GM18498 (cell line): ENCODE results near the gene GNG3.

ENCODE experiments used
- ATAC-seq: cut with Tn5 transposase; IDR thresholded peaks from one replicate; pipeline ENCODE4 v1.9.1; 2021; ENCODE audit warnings: mild to moderate bottlenecking, moderate library complexity; ENCODE audit not compliant: unreplicated experiment

GNG3 gene

DNA sequence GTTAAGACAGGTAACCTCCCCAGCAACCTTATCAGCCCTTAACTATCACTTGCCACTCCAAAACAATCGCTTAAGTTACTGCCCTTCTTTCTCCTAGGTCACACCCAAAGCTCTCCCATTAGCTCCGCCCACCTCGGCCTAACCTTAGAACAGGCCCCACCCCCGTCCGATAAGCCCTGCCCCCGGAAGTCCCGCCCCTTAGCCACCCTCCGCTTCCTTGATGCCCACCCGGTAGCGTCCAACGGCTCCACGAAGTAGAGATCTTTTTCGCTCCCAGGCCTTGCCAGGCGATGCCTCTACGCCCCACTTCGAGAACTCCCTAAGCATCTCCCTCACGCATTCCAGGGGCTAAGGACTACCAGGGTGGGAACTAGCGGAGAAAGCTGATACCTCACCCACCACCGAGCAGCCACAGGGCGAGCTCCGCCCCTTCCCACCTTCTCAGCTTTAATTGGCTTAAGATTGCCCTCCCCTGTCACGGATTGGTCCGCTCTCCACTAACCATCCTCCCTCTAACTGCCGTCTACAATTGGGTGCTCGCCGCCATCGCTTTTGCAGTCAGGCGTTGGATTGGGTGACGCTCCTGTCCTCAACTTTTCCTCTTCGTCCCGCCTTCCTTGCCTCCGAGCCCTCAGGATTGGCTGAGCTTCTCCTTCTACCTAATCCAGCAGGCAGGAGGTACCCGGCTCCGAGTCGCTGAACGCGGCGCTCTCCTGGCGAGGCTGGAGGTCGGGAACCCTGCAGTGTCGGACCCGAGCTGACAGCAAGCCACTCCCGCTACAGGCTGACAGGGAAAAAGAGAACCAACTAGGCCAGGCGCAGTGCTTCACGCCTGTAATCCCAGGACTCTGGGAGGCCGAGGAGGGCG, 46.5 kb downstream of the GNG3 start, which contains the start of gene ZBTB3:
Gene ZBTB3 (minus strand): TSS at position 425 of the 868 bp plus-strand sequence. CDS start 496 bp downstream, outside the sequence.
- peak; percentile 94 for ATAC-seq

- no peak for ATAC-seq
Observed at GRCh38 chr11:62755086-62755615, 47.7 kb downstream of the GNG3 start.

DNA sequence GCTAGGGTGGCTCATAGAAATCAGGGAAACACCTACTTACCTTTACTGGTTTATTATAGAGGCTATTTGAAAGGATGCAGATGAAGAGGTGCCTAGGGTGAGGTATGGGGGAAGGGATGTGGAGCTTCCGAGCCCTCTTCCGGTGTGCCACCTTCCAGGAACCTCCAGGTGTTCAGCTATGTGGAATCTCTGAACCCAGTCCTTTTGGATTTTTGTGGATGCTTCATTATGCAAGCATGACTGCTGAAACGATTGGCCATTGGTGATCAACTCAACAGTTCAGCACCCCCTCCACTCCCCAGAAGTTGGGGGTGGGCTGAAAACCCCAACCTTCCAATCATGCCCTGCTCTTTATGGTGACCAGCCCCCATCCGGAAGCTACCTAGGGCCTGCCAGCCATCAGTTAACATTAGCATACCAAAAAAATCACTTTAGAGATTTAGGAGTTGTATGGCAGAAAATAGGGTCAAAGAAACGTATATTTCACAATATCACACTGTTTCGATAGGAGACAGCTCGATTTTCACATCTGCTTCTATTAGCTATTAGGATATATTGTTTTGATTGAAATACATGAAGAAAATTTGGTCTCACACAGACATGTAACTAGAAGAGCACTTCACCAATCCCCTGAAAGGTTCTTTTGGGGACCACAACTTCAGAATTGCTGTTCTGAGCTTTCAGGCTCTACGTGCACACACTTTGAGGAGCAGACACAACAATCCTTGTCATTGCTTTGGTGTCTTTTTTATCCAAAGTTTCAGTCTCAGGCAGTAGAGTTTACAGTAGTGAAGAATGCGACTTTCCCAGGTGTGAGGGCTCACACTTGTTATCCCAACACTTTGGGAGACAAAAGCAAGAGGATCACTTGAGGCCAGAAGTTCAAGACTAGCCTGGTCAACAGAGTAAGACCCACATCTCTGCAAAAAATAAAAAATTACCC, 50.6 kb downstream of the GNG3 start:
- no peak for ATAC-seq
